Mesenchymal stem cell (in vitro differentiated cells and primary cell): Measurements from ENCODE around the gene UGT1A8.

Experiments used
- DNase-seq: peaks from one replicate; pipeline ENCODE4 v3.0.0-alpha.2; 2013
- H2AFZ ChIP-seq: one replicate; pipeline ENCODE4 v1.6.1; 2013; ENCODE audit warnings: low read depth, mild to moderate bottlenecking, control low read depth, inconsistent platforms, low read length, moderate library complexity
- H2AK5ac ChIP-seq: 2 replicates; pipeline ENCODE4 v1.6.1; 2013; ENCODE audit warnings: low read length, moderate library complexity, mild to moderate bottlenecking, inconsistent platforms; ENCODE audit not compliant: severe bottlenecking
- H2BK120ac ChIP-seq: one replicate; pipeline ENCODE4 v1.6.1; 2013; ENCODE audit warnings: low read depth, mild to moderate bottlenecking, inconsistent platforms, low read length, moderate library complexity
- H2BK12ac ChIP-seq, 2 experiments: one replicate each; pipeline ENCODE4 v1.6.1; 2013; ENCODE audit warnings: inconsistent platforms in 2 of 2, low read length in 2 of 2, mild to moderate bottlenecking in 2 of 2, moderate library complexity in 2 of 2, control low read depth in 1 of 2
- H2BK15ac ChIP-seq: one replicate; pipeline ENCODE4 v1.6.1; 2013; ENCODE audit warnings: mild to moderate bottlenecking, low read depth, inconsistent platforms; ENCODE audit not compliant: poor library complexity, severe bottlenecking
- H2BK5ac ChIP-seq: 2 replicates; pipeline ENCODE4 v1.6.1; 2013; ENCODE audit warnings: low read depth, mild to moderate bottlenecking, low read length, control low read depth, inconsistent platforms; ENCODE audit not compliant: poor library complexity, severe bottlenecking
- H3K14ac ChIP-seq, 2 experiments: one replicate each; pipeline ENCODE4 v1.6.1; 2013; ENCODE audit warnings: inconsistent platforms in 2 of 2, low read length in 2 of 2, control low read depth in 1 of 2, mild to moderate bottlenecking in 1 of 2, moderate library complexity in 1 of 2
- H3K18ac ChIP-seq, 2 experiments: one replicate each; pipeline ENCODE4 v1.6.1; 2013; ENCODE audit warnings: inconsistent platforms in 2 of 2, low read length in 2 of 2, control low read depth in 1 of 2, low read depth in 1 of 2, mild to moderate bottlenecking in 1 of 2
- H3K23ac ChIP-seq, 2 experiments: one replicate each; pipeline ENCODE4 v1.6.1; 2013; ENCODE audit warnings: inconsistent platforms in 2 of 2, low read length in 2 of 2, mild to moderate bottlenecking in 2 of 2, moderate library complexity in 2 of 2, control low read depth in 1 of 2
- H3K27ac ChIP-seq: 2 replicates; pipeline ENCODE4 v1.5.1; 2013; ENCODE audit warnings: mild to moderate bottlenecking, moderate library complexity, low read length, control low read depth, inconsistent platforms; ENCODE audit not compliant: poor library complexity, severe bottlenecking
- H3K27me3 ChIP-seq, 2 experiments: 2 replicates each; pipeline versions ENCODE4 v1.6.1 to v1.7.0; 2013; ENCODE audit warnings: low read length in 2 of 2, mild to moderate bottlenecking in 2 of 2, moderate library complexity in 2 of 2, control low read depth in 1 of 2, inconsistent platforms in 1 of 2; ENCODE audit not compliant: control insufficient read depth in 1 of 2, insufficient read depth in 1 of 2
- H3K36me3 ChIP-seq, 2 experiments: 2 replicates each; pipeline versions ENCODE4 v1.6.1 to v1.7.0; 2013; ENCODE audit warnings: low read length in 2 of 2, control low read depth in 1 of 2, inconsistent platforms in 1 of 2, low read depth in 1 of 2, mild to moderate bottlenecking in 1 of 2; ENCODE audit not compliant: insufficient read depth in 2 of 2, control insufficient read depth in 1 of 2
- H3K4ac ChIP-seq, 2 experiments: one replicate each; pipeline ENCODE4 v1.6.1; 2013; ENCODE audit warnings: inconsistent platforms in 2 of 2, low read length in 2 of 2, mild to moderate bottlenecking in 2 of 2, moderate library complexity in 2 of 2, control low read depth in 1 of 2, low read depth in 1 of 2
- H3K4me1 ChIP-seq: 2 replicates; pipeline ENCODE4 v1.6.1; 2013; ENCODE audit warnings: low read depth, low read length, control low read depth; ENCODE audit not compliant: control insufficient read depth, insufficient read depth
- H3K4me2 ChIP-seq: 2 replicates; pipeline ENCODE4 v1.6.1; 2013; ENCODE audit warnings: low read length, mild to moderate bottlenecking, inconsistent platforms; ENCODE audit not compliant: poor library complexity, severe bottlenecking
- H3K4me3 ChIP-seq, 2 experiments: 2 replicates each; pipeline versions ENCODE4 v1.5.1 to v1.7.0; 2013; ENCODE audit warnings: low read length in 2 of 2, mild to moderate bottlenecking in 2 of 2, control low read depth in 1 of 2, low read depth in 1 of 2; ENCODE audit not compliant: insufficient read depth in 1 of 2
- H3K79me1 ChIP-seq: replicated peaks from 2 replicates; pipeline ENCODE4 v1.6.1; 2013; ENCODE audit warnings: mild to moderate bottlenecking, control low read depth, low read length, inconsistent platforms; ENCODE audit not compliant: poor library complexity, severe bottlenecking
- H3K9ac ChIP-seq: 2 replicates; pipeline ENCODE4 v1.7.0; 2013; ENCODE audit warnings: mild to moderate bottlenecking, low read length, moderate library complexity
- H3K9me3 ChIP-seq: 2 replicates; pipeline ENCODE4 v1.7.0; 2013; ENCODE audit warnings: mild to moderate bottlenecking, low read length; ENCODE audit not compliant: control insufficient read depth
- H4K8ac ChIP-seq: one replicate; pipeline ENCODE4 v1.6.1; 2013; ENCODE audit warnings: inconsistent platforms, mild to moderate bottlenecking, low read length, moderate library complexity
- H4K91ac ChIP-seq: one replicate; pipeline ENCODE4 v1.6.1; 2013; ENCODE audit warnings: mild to moderate bottlenecking, low read length, inconsistent platforms
- WGBS: methylation state at CpG from one replicate; pipeline ENCODE4 v1.1.7; 2013; ENCODE audit warnings: mixed read lengths; 5-methylcytosine and 5-hydroxymethylcytosine counted together

UGT1A8 gene

DNA sequence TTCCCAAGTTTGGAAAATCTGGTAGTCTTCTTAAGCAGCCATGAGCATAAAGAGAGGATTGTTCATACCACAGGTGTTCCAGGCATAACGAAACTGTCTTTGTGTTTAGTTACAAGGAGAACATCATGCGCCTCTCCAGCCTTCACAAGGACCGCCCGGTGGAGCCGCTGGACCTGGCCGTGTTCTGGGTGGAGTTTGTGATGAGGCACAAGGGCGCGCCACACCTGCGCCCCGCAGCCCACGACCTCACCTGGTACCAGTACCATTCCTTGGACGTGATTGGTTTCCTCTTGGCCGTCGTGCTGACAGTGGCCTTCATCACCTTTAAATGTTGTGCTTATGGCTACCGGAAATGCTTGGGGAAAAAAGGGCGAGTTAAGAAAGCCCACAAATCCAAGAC, 154.7 kb downstream of the UGT1A8 start:
- no peak overlapping the region for H2BK5ac ChIP-seq
- no peak overlapping the region for H2BK12ac ChIP-seq
- H3K18ac ChIP-seq: no peak overlapping the region
- no peak for DNase-seq
- H3K4ac ChIP-seq: no peak overlapping the region
- peaks cover 2% of the 10 kb centered on the region for H3K9me3 ChIP-seq
- peaks cover 9 to 10% of the 10 kb centered on the region in 2 experiments for H3K27me3 ChIP-seq
- no peak overlapping the region for H3K4me3 ChIP-seq
- H3K27ac ChIP-seq: no peak overlapping the region
- no peak overlapping the region for H3K9ac ChIP-seq
- H4K8ac ChIP-seq: no peak overlapping the region
- no peaks in the 10 kb centered on the region for H3K79me1 ChIP-seq
- H3K14ac ChIP-seq: no peak overlapping the region
- 85% methylated on average over 16 of the region's 16 CpGs for WGBS
- H3K4me1 ChIP-seq: no peaks in the 10 kb centered on the region
- no peak overlapping the region for H4K91ac ChIP-seq
- H3K23ac ChIP-seq: no peak overlapping the region
- H2AFZ ChIP-seq: no peak overlapping the region
- H2AK5ac ChIP-seq: no peak overlapping the region
- no peak overlapping the region for H2BK120ac ChIP-seq
- no peak overlapping the region for H3K4me2 ChIP-seq
- no peak overlapping the region for H2BK15ac ChIP-seq
- H3K36me3 ChIP-seq: no peaks in the 10 kb centered on the region

DNA sequence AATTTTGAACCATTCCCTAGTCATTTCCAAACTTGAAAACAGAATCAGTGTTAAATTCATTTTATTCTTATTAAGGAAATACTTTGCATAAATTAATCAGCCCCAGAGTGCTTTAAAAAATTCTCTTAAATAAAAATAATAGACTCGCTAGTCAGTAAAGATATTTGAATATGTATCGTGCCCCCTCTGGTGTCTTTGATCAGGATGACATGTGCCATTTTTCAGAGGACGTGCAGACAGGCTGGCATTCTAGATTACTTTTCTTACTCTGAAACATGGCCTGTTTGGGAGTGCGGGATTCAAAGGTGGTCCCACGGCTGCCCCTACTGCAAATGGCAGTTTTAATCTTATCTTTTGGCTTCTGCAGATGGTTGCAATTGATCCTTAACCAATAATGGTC, 155.2 kb downstream of the UGT1A8 start:
- no peaks in the 10 kb centered on the region for H3K36me3 ChIP-seq

DNA sequence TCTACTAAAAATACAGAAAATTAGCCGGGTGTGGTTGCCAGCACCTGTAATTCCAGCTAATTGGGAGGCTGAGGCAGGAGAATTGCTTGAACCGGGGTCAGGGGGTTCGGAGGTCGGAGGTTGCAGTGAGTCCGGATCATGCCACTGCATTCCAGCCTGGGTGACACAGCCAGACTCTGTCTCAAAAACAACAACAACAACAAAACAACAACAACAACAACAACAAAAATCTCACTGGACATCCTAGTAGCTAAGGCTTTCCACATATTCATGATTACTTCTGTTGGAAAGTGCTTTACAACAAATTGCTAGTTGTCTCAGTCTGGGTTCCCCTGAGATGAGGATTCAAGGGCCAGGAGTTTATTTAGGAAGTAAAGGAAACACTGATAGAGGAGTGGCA, 156.4 kb downstream of the UGT1A8 start:
- H4K8ac ChIP-seq: no peak overlapping the region
- no peak overlapping the region for H3K9ac ChIP-seq
- WGBS: 60% methylated on average over 5 of the region's 5 CpGs
- no peak overlapping the region for H4K91ac ChIP-seq
- no peak for DNase-seq
- peaks cover 3% of the 10 kb centered on the region for H3K9me3 ChIP-seq
- peaks cover 4 to 12% of the 10 kb centered on the region in 2 experiments for H3K27me3 ChIP-seq
- H2BK120ac ChIP-seq: no peak overlapping the region
- no peak overlapping the region for H3K18ac ChIP-seq
- no peak overlapping the region for H2AFZ ChIP-seq
- no peaks in the 10 kb centered on the region for H3K4me1 ChIP-seq
- H3K4me2 ChIP-seq: no peak overlapping the region
- no peak overlapping the region for H2BK12ac ChIP-seq
- H2BK5ac ChIP-seq: no peak overlapping the region
- H2BK15ac ChIP-seq: no peak overlapping the region
- H3K23ac ChIP-seq: no peak overlapping the region
- no peak overlapping the region for H3K14ac ChIP-seq
- no peak overlapping the region for H3K4ac ChIP-seq
- no peak overlapping the region for H3K4me3 ChIP-seq
- no peaks in the 10 kb centered on the region for H3K79me1 ChIP-seq
- H3K36me3 ChIP-seq: no peaks in the 10 kb centered on the region
- H2AK5ac ChIP-seq: no peak overlapping the region
- H3K27ac ChIP-seq: no peak overlapping the region

More for the DNA sequence above, 155.2 kb downstream of the UGT1A8 start:
- Histone ChIP-seq H3K4ac (no peak overlapping the region), H2BK15ac (no peak overlapping the region), H2BK120ac (no peak overlapping the region), H3K14ac (no peak overlapping the region), H3K4me3 (no peak overlapping the region), H3K23ac (no peak overlapping the region), H3K4me2 (no peak overlapping the region), H3K4me1 (no peaks in the 10 kb centered on the region), H3K27ac (no peak overlapping the region), H4K91ac (no peak overlapping the region), H3K27me3 (peaks cover 9 to 10% of the 10 kb centered on the region in 2 experiments), H3K9me3 (peaks cover 3% of the 10 kb centered on the region), H3K9ac (no peak overlapping the region), H3K79me1 (no peaks in the 10 kb centered on the region), H2AFZ (no peak overlapping the region), H2AK5ac (no peak overlapping the region), H2BK5ac (no peak overlapping the region), H3K18ac (no peak overlapping the region), H2BK12ac (no peak overlapping the region), H4K8ac (no peak overlapping the region)
- no peak for DNase-seq
- WGBS: 85% methylated on average over 5 of the region's 5 CpGs

DNA sequence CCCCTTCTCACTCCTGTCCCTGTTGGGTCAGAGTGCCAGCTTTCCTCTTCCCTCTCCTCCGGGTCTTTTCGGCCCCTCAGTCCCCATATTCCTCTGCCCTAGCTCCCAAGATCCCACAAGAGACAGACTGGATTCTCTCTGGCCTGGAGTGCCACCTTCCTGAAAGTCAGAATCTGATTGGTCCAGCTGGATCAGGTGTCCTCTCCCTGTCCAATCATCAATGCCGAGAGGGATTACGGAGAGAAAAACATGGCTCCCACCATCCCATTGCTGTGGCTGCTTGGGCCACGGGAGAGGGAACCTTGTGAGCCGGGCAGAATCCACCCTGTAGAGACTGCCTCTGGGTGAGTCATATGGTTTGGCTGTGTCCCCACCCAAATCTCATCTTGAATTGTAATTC, 158.0 kb downstream of the UGT1A8 start:
- Histone ChIP-seq H3K36me3 (no peaks in the 10 kb centered on the region), H3K4me2 (no peak overlapping the region), H3K4me3 (no peak overlapping the region), H2BK120ac (no peak overlapping the region), H3K23ac (no peak overlapping the region), H2AK5ac (no peak overlapping the region), H2BK15ac (no peak overlapping the region), H3K18ac (no peak overlapping the region), H2AFZ (no peak overlapping the region), H3K4ac (no peak overlapping the region), H3K27me3 (peaks cover 0 to 14% of the 10 kb centered on the region in 2 experiments), H3K9ac (no peak overlapping the region), H4K8ac (no peak overlapping the region), H3K79me1 (no peaks in the 10 kb centered on the region), H4K91ac (no peak overlapping the region), H3K4me1 (no peaks in the 10 kb centered on the region), H3K14ac (no peak overlapping the region), H3K9me3 (peaks cover 3% of the 10 kb centered on the region), H3K27ac (no peak overlapping the region), H2BK5ac (no peak overlapping the region), H2BK12ac (no peak overlapping the region)
- no peak for DNase-seq
- WGBS: 80% methylated on average over 6 of the region's 6 CpGs
